Left ventricle myocardium superior (tissue), 1 donor: ENCODE results near the gene PDZRN3. TPM values are rescaled to one million over a fixed set of nuclear protein-coding genes. Genes with fewer than 3 reads are reported as not detected.

Experiments
- ATAC-seq: fragments of 200-7000 bp; cut with Tn5 transposase; one replicate; pipeline ENCODE4 v1.9.1; 2020; ENCODE audit warnings: mild to moderate bottlenecking, moderate library complexity
- DNase-seq: peaks from one replicate; pipeline ENCODE4 v3.0.0-alpha.2; 2020
- intact Hi-C: fragments of 100-400 bp; cut with micrococcal nuclease; formaldehyde crosslinking; loops from one replicate; pipeline ENCODE4 v1.11.0; 2022
- long read RNA-seq: library from polyadenylated mRNA; unstranded; transcript quantifications from one replicate; pipeline ENCODE4 v2.0.0, GENCODE V29; 2021
- total RNA-seq: library from RNA; stranded (reverse); fragmentation: NEBNext Ultra II Directional; extraction: Animal tissue kit (Norgen Biotek cat#: 25700); gene quantifications from one replicate; pipeline ENCODE4 v1.2.1, GENCODE V29; 2021
- donor health status: DM: no; HTN: yes; CAD: no; lungs with severe emphysema.

The PDZRN3 gene
- total RNA-seq = 147 TPM
- long read RNA-seq, full-length matches to known transcripts = 85 of 213 reads
- long read RNA-seq, partial matches to known transcripts = 102 of 213 reads
- long read RNA-seq, other reads (novel, unspliced or antisense) = 26 of 213 reads

GRCh38 chr3:73624821-73625665 is at the start of gene PDZRN3:
Gene PDZRN3, minus strand, starts transcription at chr3:73624941.
- ATAC-seq = peak; percentile 43
- intact Hi-C loops = loop anchor here (2.0 kb wide), 1 partner anchor 116 kb away; no protein-coding TSS in a partner anchor
- DNase-seq = peak; percentile 82

- intact Hi-C loops = no loop called here
- no peak for DNase-seq
- no peak for ATAC-seq
Measured at GRCh38 chr3:73674280-73674679, 49.5 kb upstream of the PDZRN3 start.

- no peak for DNase-seq
- intact Hi-C loops = no loop called here
- ATAC-seq = peak; percentile 40
Measured at GRCh38 chr3:73669260-73669659, 44.5 kb upstream of the PDZRN3 start.

GRCh38 chr3:73668391-73668790 is 43.6 kb upstream of the PDZRN3 start:
- ATAC-seq (no peak), DNase-seq (no peak)
- intact Hi-C loops = no loop called here

GRCh38 chr3:73667889-73668288 is 43.1 kb upstream of the PDZRN3 start:
- ATAC-seq (peak; percentile 43), DNase-seq (no peak)
- intact Hi-C loops = no loop called here

- no peak for DNase-seq
- ATAC-seq = no peak
- intact Hi-C loops = no loop called here
Measured at GRCh38 chr3:73665286-73665685, 40.5 kb upstream of the PDZRN3 start.

- DNase-seq = no peak
- peak; percentile 83 for ATAC-seq
- intact Hi-C loops = no loop called here
Measured at GRCh38 chr3:73664389-73664788, 39.6 kb upstream of the PDZRN3 start.

GRCh38 chr3:73663495-73663894 is 38.8 kb upstream of the PDZRN3 start:
- DNase-seq (no peak), ATAC-seq (no peak)
- intact Hi-C loops = no loop called here

GRCh38 chr3:73661265-73661664 is 36.5 kb upstream of the PDZRN3 start:
- ATAC-seq = no peak
- intact Hi-C loops = no loop called here
- no peak for DNase-seq

- ATAC-seq (no peak), DNase-seq (no peak)
- intact Hi-C loops = no loop called here
Measured at GRCh38 chr3:73658227-73658626, 33.5 kb upstream of the PDZRN3 start.

GRCh38 chr3:73657186-73657585 is 32.4 kb upstream of the PDZRN3 start:
- no peak for ATAC-seq
- intact Hi-C loops = no loop called here
- DNase-seq = no peak

GRCh38 chr3:73656241-73656890 is 31.6 kb upstream of the PDZRN3 start:
- no peak for DNase-seq
- ATAC-seq = no peak
- intact Hi-C loops = no loop called here

- intact Hi-C loops = no loop called here
- ATAC-seq (no peak), DNase-seq (no peak)
Measured at GRCh38 chr3:73655197-73655596, 30.5 kb upstream of the PDZRN3 start.

- ATAC-seq (no peak), DNase-seq (no peak)
- intact Hi-C loops = no loop called here
Measured at GRCh38 chr3:73653877-73654276, 29.1 kb upstream of the PDZRN3 start.

GRCh38 chr3:73653351-73653750 is 28.6 kb upstream of the PDZRN3 start:
- intact Hi-C loops = no loop called here
- ATAC-seq = no peak
- no peak for DNase-seq

- ATAC-seq = no peak
Measured at GRCh38 chr3:73652896-73653295, 28.2 kb upstream of the PDZRN3 start.

GRCh38 chr3:73637042-73637441 is 12.3 kb upstream of the PDZRN3 start:
- DNase-seq (no peak), ATAC-seq (no peak)
- intact Hi-C loops = no loop called here

More at GRCh38 chr3:73652896-73653295, 28.2 kb upstream of the PDZRN3 start:
- no peak for DNase-seq
- intact Hi-C loops = no loop called here

GRCh38 chr3:73635254-73635653 is 10.5 kb upstream of the PDZRN3 start:
- DNase-seq (no peak), ATAC-seq (no peak)
- intact Hi-C loops = no loop called here

- ATAC-seq (no peak), DNase-seq (no peak)
- intact Hi-C loops = no loop called here
Measured at GRCh38 chr3:73633916-73634344, 9.2 kb upstream of the PDZRN3 start.

GRCh38 chr3:73633453-73633852 is 8.7 kb upstream of the PDZRN3 start:
- intact Hi-C loops = no loop called here
- DNase-seq = no peak
- ATAC-seq = no peak
